ENCODE measurements around the gene PCDHA12. TPM values are rescaled to one million over a fixed set of nuclear protein-coding genes. Genes with fewer than 3 reads are reported as not detected.

Gene PCDHA12
- total and polyA plus RNA-seq, 4 donors = 0.01 to 0.08 TPM; not detected in 2

- Histone ChIP-seq H3K4me3 (ENCODE audit: low read depth in 1 of 3, low read length in 3 of 3) (peak within 1 kb of the TSS in 2 of 3 donors; percentile 51 to 57), H3K36me3 (ENCODE audit: control insufficient read depth in 4 of 4, insufficient read depth in 3 of 4, low read depth in 1 of 4, low read length in 3 of 4) (no peaks in the 10 kb centered on the region), H3K9ac (ENCODE audit: low read depth in 1 of 2, low read length in 2 of 2) (no peak within 1 kb of the TSS), H3K27me3 (ENCODE audit: control insufficient read depth in 4 of 4, insufficient read depth in 4 of 4, low read length in 3 of 4) (peaks cover 0 to 11% (median 1%) of the 10 kb centered on the region in 4 donors), H3K27ac (ENCODE audit: low read depth in 1 of 2, low read length in 2 of 2) (no peak within 1 kb of the TSS), H3K4me1 (ENCODE audit: control insufficient read depth in 4 of 4, insufficient read depth in 4 of 4, low read length in 3 of 4) (peaks cover 0 to 2% (median 0%) of the 10 kb centered on the region in 4 donors), H3K9me3 (ENCODE audit: control insufficient read depth in 4 of 4, low read length in 3 of 4) (peaks cover 4 to 31% (median 21%) of the 10 kb centered on the region in 4 donors)
- no peak for DNase-seq (ENCODE audit: low spot score)
- TF ChIP-seq NR2F2 (IDR thresholded peaks at IDR 0.05) (no peak), CTCF (IDR thresholded peaks at IDR 0.05; ENCODE audit: low read depth, low read length, missing input control) (peak; percentile 17), ATF3 (IDR thresholded peaks at IDR 0.05) (no peak), RAD21 (IDR thresholded peaks at IDR 0.05) (peak; percentile 55 to 68), REST (IDR thresholded peaks at IDR 0.05) (peak; percentile 22), MAX (IDR thresholded peaks at IDR 0.05) (no peak), FOXA1 (IDR thresholded peaks at IDR 0.05) (no peak), GABPA (IDR thresholded peaks at IDR 0.05 in 1 of 2, conservative IDR thresholded peaks at IDR 0.05 in 1 of 2) (no peak), HNF4A (conservative IDR thresholded peaks at IDR 0.05) (no peak), RXRA (IDR thresholded peaks at IDR 0.05) (no peak), HNF4G (IDR thresholded peaks at IDR 0.05) (no peak), ZBTB33 (IDR thresholded peaks at IDR 0.05) (no peak)
- WGBS = 16% methylated on average over 35 of the region's 35 CpGs
Measured at GRCh38 chr5:140881889-140882590, 6.9 kb downstream of the PCDHA12 start, which contains the start of gene PCDHA13. PCDHA13 (plus strand) TSS chr5:140882124; CDS start chr5:140882269, 145 bp downstream.

GRCh38 chr5:140882591-140882899, 7.4 kb downstream of the PCDHA12 start:
- peak overlapping the region in 1 of 3 donors; percentile 28 for H3K4me3 ChIP-seq (ENCODE audit: low read depth in 1 of 3, low read length in 3 of 3)
- no peaks in the 10 kb centered on the region for H3K36me3 ChIP-seq (ENCODE audit: control insufficient read depth in 4 of 4, insufficient read depth in 3 of 4, low read depth in 1 of 4, low read length in 3 of 4)
- peaks cover 0 to 2% (median 0%) of the 10 kb centered on the region in 4 donors for H3K4me1 ChIP-seq (ENCODE audit: control insufficient read depth in 4 of 4, insufficient read depth in 4 of 4, low read length in 3 of 4)
- H3K9ac ChIP-seq (ENCODE audit: low read depth in 1 of 2, low read length in 2 of 2) = no peak overlapping the region
- peaks cover 0 to 26% (median 18%) of the 10 kb centered on the region in 4 donors for H3K9me3 ChIP-seq (ENCODE audit: control insufficient read depth in 4 of 4, low read length in 3 of 4)
- peaks cover 0 to 8% (median 1%) of the 10 kb centered on the region in 4 donors for H3K27me3 ChIP-seq (ENCODE audit: control insufficient read depth in 4 of 4, insufficient read depth in 4 of 4, low read length in 3 of 4)
- H3K27ac ChIP-seq (ENCODE audit: low read depth in 1 of 2, low read length in 2 of 2) = no peak overlapping the region
- no peak for DNase-seq (ENCODE audit: low spot score)
- WGBS = 18% methylated on average over 12 of the region's 12 CpGs
- no peak for TF ChIP-seq REST (IDR thresholded peaks at IDR 0.05)
- no peak for TF ChIP-seq ATF3 (IDR thresholded peaks at IDR 0.05)
- no peak for TF ChIP-seq SP1 (IDR thresholded peaks at IDR 0.05)
- no peak for TF ChIP-seq CTCF (IDR thresholded peaks at IDR 0.05; ENCODE audit: low read depth, low read length, missing input control)
- no peak for TF ChIP-seq GABPA (IDR thresholded peaks at IDR 0.05 in 1 of 2, conservative IDR thresholded peaks at IDR 0.05 in 1 of 2)
- TF ChIP-seq FOXA1 (IDR thresholded peaks at IDR 0.05) = no peak
- no peak for TF ChIP-seq EGR1 (IDR thresholded peaks at IDR 0.05; ENCODE audit: low read depth in 2 of 2)
- no peak for TF ChIP-seq TAF1 (conservative IDR thresholded peaks at IDR 0.05)
- no peak for TF ChIP-seq JUND (IDR thresholded peaks at IDR 0.05)

Data from liver (tissue), 9 donors.